ENCODE measurements around the gene HMCN1.

HMCN1 gene

GRCh38 chr1:185840880-185841279, 106.7 kb downstream of the HMCN1 start:
- Histone ChIP-seq H3K9me3 (ENCODE audit: control insufficient read depth, insufficient read depth, low read length) (no peaks in the 10 kb centered on the region), H3K27ac (ENCODE audit: low read depth, low read length) (no peak overlapping the region), H3K9me2 (replicated peaks; ENCODE audit: control insufficient read depth, low read length) (no peaks in the 10 kb centered on the region), H3F3A (ENCODE audit: control insufficient read depth, insufficient read depth) (no peaks in the 10 kb centered on the region), H3K4me3 (ENCODE audit: low read length) (no peak overlapping the region), H3K79me2 (ENCODE audit: control insufficient read depth, low read length) (no peaks in the 10 kb centered on the region), H4K20me1 (ENCODE audit: control insufficient read depth, insufficient read depth, low read depth, low read length) (no peaks in the 10 kb centered on the region), H3K4me2 (ENCODE audit: low read length) (no peak overlapping the region), H3K27me3 (ENCODE audit: control insufficient read depth, low read length) (no peaks in the 10 kb centered on the region), H3K4me1 (ENCODE audit: control insufficient read depth, low read length) (no peaks in the 10 kb centered on the region), H3K36me3 (ENCODE audit: control insufficient read depth, low read length) (no peaks in the 10 kb centered on the region)
- TF ChIP-seq EZH2phosphoT487 (IDR thresholded peaks at IDR 0.05; ENCODE audit: borderline replicate concordance, low read length) (no peak), CTCF (IDR thresholded peaks at IDR 0.05; ENCODE audit: low read depth, low read length, poor library complexity, severe bottlenecking) (no peak)

GRCh38 chr1:185843297-185843869, 109.2 kb downstream of the HMCN1 start:
- Histone ChIP-seq H3K79me2 (ENCODE audit: control insufficient read depth, low read length) (no peaks in the 10 kb centered on the region), H3K27me3 (ENCODE audit: control insufficient read depth, low read length) (no peaks in the 10 kb centered on the region), H3K27ac (ENCODE audit: low read depth, low read length) (no peak overlapping the region), H3F3A (ENCODE audit: control insufficient read depth, insufficient read depth) (no peaks in the 10 kb centered on the region), H3K36me3 (ENCODE audit: control insufficient read depth, low read length) (no peaks in the 10 kb centered on the region), H3K9me3 (ENCODE audit: control insufficient read depth, insufficient read depth, low read length) (no peaks in the 10 kb centered on the region), H3K4me3 (ENCODE audit: low read length) (no peak overlapping the region), H4K20me1 (ENCODE audit: control insufficient read depth, insufficient read depth, low read depth, low read length) (no peaks in the 10 kb centered on the region), H3K4me1 (ENCODE audit: control insufficient read depth, low read length) (no peaks in the 10 kb centered on the region), H3K9me2 (replicated peaks; ENCODE audit: control insufficient read depth, low read length) (no peaks in the 10 kb centered on the region), H3K4me2 (ENCODE audit: low read length) (no peak overlapping the region)
- TF ChIP-seq EZH2phosphoT487 (IDR thresholded peaks at IDR 0.05; ENCODE audit: borderline replicate concordance, low read length), result no peak

- no peaks in the 10 kb centered on the region for H3K79me2 ChIP-seq (ENCODE audit: control insufficient read depth, low read length)
- no peaks in the 10 kb centered on the region for H3K4me1 ChIP-seq (ENCODE audit: control insufficient read depth, low read length)
- TF ChIP-seq CTCF (IDR thresholded peaks at IDR 0.05; ENCODE audit: low read depth, low read length, poor library complexity, severe bottlenecking) (no peak), EZH2phosphoT487 (IDR thresholded peaks at IDR 0.05; ENCODE audit: borderline replicate concordance, low read length) (no peak)
- H4K20me1 ChIP-seq (ENCODE audit: control insufficient read depth, insufficient read depth, low read depth, low read length), result no peaks in the 10 kb centered on the region
- H3K4me3 ChIP-seq (ENCODE audit: low read length), result no peak overlapping the region
- no peak overlapping the region for H3K27ac ChIP-seq (ENCODE audit: low read depth, low read length)
- H3K36me3 ChIP-seq (ENCODE audit: control insufficient read depth, low read length), result no peaks in the 10 kb centered on the region
- H3K9me3 ChIP-seq (ENCODE audit: control insufficient read depth, insufficient read depth, low read length), result no peaks in the 10 kb centered on the region
- no peak overlapping the region for H3K4me2 ChIP-seq (ENCODE audit: low read length)
- H3K9me2 ChIP-seq (replicated peaks; ENCODE audit: control insufficient read depth, low read length), result no peaks in the 10 kb centered on the region
- no peaks in the 10 kb centered on the region for H3K27me3 ChIP-seq (ENCODE audit: control insufficient read depth, low read length)
- H3F3A ChIP-seq (ENCODE audit: control insufficient read depth, insufficient read depth), result no peaks in the 10 kb centered on the region
Measured at GRCh38 chr1:185843986-185844385, 109.8 kb downstream of the HMCN1 start.

GRCh38 chr1:185846672-185847444, 112.7 kb downstream of the HMCN1 start:
- no peaks in the 10 kb centered on the region for H4K20me1 ChIP-seq (ENCODE audit: control insufficient read depth, insufficient read depth, low read depth, low read length)
- H3K9me2 ChIP-seq (replicated peaks; ENCODE audit: control insufficient read depth, low read length), result no peaks in the 10 kb centered on the region
- H3K27ac ChIP-seq (ENCODE audit: low read depth, low read length), result no peak overlapping the region

More at GRCh38 chr1:185846672-185847444, 112.7 kb downstream of the HMCN1 start:
- Histone ChIP-seq H3K4me3 (ENCODE audit: low read length) (no peak overlapping the region), H3K79me2 (ENCODE audit: control insufficient read depth, low read length) (no peaks in the 10 kb centered on the region), H3K27me3 (ENCODE audit: control insufficient read depth, low read length) (no peaks in the 10 kb centered on the region), H3K36me3 (ENCODE audit: control insufficient read depth, low read length) (no peaks in the 10 kb centered on the region), H3K9me3 (ENCODE audit: control insufficient read depth, insufficient read depth, low read length) (no peaks in the 10 kb centered on the region), H3F3A (ENCODE audit: control insufficient read depth, insufficient read depth) (no peaks in the 10 kb centered on the region), H3K4me1 (ENCODE audit: control insufficient read depth, low read length) (no peaks in the 10 kb centered on the region), H3K4me2 (ENCODE audit: low read length) (no peak overlapping the region)
- TF ChIP-seq EZH2phosphoT487 (IDR thresholded peaks at IDR 0.05; ENCODE audit: borderline replicate concordance, low read length) (no peak), CTCF (IDR thresholded peaks at IDR 0.05; ENCODE audit: low read depth, low read length, poor library complexity, severe bottlenecking) (no peak)

All from DOHH2 (cell line).